Tibial artery (tissue), 4 donors: ENCODE measurements around the gene HOXA5.

Experiments used
- DNase-seq, 2 donors: peaks; one replicate each; pipeline ENCODE4 v3.0.0-alpha.2; 2019
- H3K27ac ChIP-seq, 2 donors: fragments of 200-600 bp; sonication (generic) in 1 of 2; 1 replicate in 1 of 2; 2 replicates in 1 of 2; pipeline ENCODE4 v1.5.1; 2018 to 2019; ENCODE audit warnings: mild to moderate bottlenecking in 1 of 2
- H3K27me3 ChIP-seq, 2 donors: fragments of 200-600 bp; sonication (generic) in 1 of 2; one replicate each; pipeline versions ENCODE4 v1.5.1 to v1.6.0; 2016 to 2019
- H3K36me3 ChIP-seq, 3 donors: fragments of 200-600 bp; sonication (generic) in 2 of 3; one replicate each; pipeline ENCODE4 v1.5.1; 2016 to 2019; ENCODE audit warnings: mild to moderate bottlenecking in 2 of 3
- H3K4me1 ChIP-seq, 4 donors: fragments of 200-600 bp; sonication (generic) in 2 of 4; 1 replicate in 3 of 4; 2 replicates in 1 of 4; pipeline ENCODE4 v1.5.1; 2016 to 2019
- H3K4me3 ChIP-seq, 2 donors: fragments of 200-600 bp; sonication (generic) in 1 of 2; 1 replicate in 1 of 2; 2 replicates in 1 of 2; pipeline ENCODE4 v1.5.1; 2018 to 2019; ENCODE audit warnings: mild to moderate bottlenecking in 2 of 2
- H3K9me3 ChIP-seq, 3 donors: fragments of 200-600 bp; sonication (generic) in 1 of 3; one replicate each; pipeline ENCODE4 v1.5.1; 2016 to 2019
- intact Hi-C: fragments of 100-400 bp; cut with DNase I; formaldehyde crosslinking; loops from one replicate; pipeline ENCODE4 v1.15.0; 2023; ENCODE audit warnings: low total_unique reads
- TF ChIP-seq, protein P1 (sequence below), 2 experiments: fragments of 200-600 bp in 1 of 2; fragments of 450-650 bp in 1 of 2; IDR thresholded peaks; one replicate each; pipeline ENCODE4 v1.5.1; 2017 to 2019; ENCODE audit warnings: antibody characterized with exemption in 2 of 2, mild to moderate bottlenecking in 1 of 2, moderate library complexity in 1 of 2

The HOXA5 gene

DNA sequence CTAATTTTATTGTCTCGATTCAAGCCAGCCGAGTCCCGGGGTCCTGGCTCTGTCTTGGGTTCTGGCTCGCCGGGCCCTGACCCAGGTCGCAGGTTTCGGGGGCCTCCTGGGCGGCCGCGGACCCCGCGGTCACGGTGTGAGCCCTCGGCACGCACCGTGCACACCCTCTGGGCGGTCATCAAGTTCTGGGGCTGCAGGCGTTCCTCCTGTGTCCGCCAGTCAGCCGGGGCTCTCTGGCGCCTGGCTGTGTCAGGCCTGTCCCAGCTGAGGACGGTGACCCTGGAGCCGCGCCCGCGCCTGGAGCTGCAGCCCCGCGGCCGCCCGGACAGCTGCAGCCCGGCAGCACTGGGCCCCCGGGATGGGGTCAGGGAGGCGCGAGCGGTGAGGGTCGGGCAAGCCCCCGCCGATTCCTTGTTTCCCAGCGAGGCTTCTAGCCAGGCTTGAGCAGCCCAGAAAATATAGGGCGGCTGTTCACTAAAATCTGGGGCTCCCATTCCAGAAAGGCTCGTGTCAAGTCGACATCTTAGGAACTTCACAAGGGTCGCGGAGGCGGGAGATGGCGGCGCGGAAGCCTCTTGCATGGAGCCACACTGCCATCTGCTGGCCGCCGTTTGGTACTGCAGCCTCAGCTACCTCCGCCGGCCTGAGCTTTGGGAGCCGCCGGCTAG, 17.2 kb upstream of the HOXA5 start:
- TF ChIP-seq, protein P1, sequence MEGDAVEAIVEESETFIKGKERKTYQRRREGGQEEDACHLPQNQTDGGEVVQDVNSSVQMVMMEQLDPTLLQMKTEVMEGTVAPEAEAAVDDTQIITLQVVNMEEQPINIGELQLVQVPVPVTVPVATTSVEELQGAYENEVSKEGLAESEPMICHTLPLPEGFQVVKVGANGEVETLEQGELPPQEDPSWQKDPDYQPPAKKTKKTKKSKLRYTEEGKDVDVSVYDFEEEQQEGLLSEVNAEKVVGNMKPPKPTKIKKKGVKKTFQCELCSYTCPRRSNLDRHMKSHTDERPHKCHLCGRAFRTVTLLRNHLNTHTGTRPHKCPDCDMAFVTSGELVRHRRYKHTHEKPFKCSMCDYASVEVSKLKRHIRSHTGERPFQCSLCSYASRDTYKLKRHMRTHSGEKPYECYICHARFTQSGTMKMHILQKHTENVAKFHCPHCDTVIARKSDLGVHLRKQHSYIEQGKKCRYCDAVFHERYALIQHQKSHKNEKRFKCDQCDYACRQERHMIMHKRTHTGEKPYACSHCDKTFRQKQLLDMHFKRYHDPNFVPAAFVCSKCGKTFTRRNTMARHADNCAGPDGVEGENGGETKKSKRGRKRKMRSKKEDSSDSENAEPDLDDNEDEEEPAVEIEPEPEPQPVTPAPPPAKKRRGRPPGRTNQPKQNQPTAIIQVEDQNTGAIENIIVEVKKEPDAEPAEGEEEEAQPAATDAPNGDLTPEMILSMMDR (IDR thresholded peaks at IDR 0.05): peak; percentile 98 to 99
- Histone ChIP-seq H3K4me1 (peaks cover 0 to 43% (median 17%) of the 10 kb centered on the region in 4 donors), H3K27me3 (no peaks in the 10 kb centered on the region), H3K27ac (peak overlapping the region; percentile 82 to 96), H3K36me3 (no peaks in the 10 kb centered on the region), H3K9me3 (no peaks in the 10 kb centered on the region), H3K4me3 (peak overlapping the region; percentile 68 to 91)
- DNase-seq: peak; percentile 90
- intact Hi-C loops: loop anchor here (2.0 to 10.0 kb wide), 3 partner anchors 790 to 1766 kb away; partner anchors contain the start of genes CBX3 and HNRNPA2B1

DNA sequence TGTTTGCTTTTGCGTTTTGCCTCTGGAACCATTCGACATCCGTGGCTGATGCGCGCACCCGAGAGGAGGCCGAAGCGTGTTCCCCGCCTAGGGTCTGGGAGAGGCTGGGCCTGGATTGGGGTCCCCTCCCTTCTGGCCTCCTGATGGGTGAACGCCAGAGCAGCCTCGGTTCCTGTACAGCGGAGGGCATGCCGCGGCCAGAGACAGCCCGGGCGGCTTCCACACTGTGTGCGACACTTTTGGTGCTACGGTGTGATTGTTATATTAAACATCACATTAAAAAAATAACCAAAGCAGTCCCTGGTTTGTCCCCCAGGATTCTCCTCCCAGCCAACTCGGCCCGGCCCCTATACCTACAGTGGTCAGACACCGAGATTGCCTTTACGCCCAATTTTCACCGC, 16.7 kb upstream of the HOXA5 start:
- Histone ChIP-seq H3K4me1 (peaks cover 0 to 48% (median 22%) of the 10 kb centered on the region in 4 donors), H3K9me3 (no peaks in the 10 kb centered on the region), H3K27ac (peak overlapping the region; percentile 82 to 96), H3K36me3 (no peaks in the 10 kb centered on the region), H3K4me3 (peak overlapping the region; percentile 68 to 91), H3K27me3 (no peaks in the 10 kb centered on the region)
- DNase-seq: peak; percentile 24 to 71
- intact Hi-C loops: loop anchor here (2.0 to 10.0 kb wide), 3 partner anchors 789 to 1765 kb away; partner anchors contain the start of genes CBX3 and HNRNPA2B1
- TF ChIP-seq, protein P1 (IDR thresholded peaks at IDR 0.05): no peak

DNA sequence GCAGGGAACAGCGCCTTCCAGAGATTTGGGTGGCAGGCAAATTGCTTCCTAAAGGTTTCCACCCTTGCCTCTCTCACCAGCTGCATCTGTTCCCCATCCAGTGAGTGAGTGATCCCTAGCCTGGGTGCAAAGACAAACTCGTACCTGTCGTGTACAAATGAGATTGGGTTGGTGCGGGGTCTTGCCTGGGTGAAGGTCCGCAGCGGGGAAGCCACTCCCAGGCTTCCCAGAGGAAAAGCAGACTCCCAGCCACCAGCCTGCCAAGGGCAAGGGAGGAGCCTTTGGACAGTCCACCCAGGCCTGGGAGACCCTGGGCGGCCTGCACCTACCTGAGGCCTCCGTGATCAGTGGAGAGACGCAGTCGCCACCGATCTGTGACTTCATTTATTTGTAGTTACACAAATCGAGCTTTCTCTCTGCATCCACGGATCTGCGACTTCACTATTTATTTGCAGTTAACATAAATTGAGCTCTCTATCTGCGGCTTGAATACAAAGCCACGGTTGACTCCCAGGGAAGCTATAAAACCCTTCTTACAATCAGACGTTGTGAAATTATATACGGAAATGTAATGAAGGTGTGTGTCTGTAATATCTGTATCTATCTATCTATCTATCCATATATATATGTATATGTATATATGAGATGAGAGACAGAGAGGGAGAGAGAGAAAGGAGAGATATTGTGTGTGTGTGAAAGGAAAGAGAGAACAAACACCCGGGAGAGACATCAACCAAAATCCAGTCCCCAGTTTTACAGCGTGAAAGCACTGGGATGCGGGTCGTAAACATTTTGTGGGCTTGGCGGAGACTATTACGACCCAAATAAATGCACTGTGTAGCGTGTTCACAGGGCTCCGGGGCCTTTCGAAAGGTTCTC, 16.0 kb upstream of the HOXA5 start:
- Histone ChIP-seq H3K27me3 (no peaks in the 10 kb centered on the region), H3K4me3 (no peak overlapping the region)
- intact Hi-C loops: loop anchor here (2.0 to 10.0 kb wide), 4 partner anchors 297 to 1765 kb away; partner anchors contain the start of genes CBX3, HNRNPA2B1 and SKAP2

DNA sequence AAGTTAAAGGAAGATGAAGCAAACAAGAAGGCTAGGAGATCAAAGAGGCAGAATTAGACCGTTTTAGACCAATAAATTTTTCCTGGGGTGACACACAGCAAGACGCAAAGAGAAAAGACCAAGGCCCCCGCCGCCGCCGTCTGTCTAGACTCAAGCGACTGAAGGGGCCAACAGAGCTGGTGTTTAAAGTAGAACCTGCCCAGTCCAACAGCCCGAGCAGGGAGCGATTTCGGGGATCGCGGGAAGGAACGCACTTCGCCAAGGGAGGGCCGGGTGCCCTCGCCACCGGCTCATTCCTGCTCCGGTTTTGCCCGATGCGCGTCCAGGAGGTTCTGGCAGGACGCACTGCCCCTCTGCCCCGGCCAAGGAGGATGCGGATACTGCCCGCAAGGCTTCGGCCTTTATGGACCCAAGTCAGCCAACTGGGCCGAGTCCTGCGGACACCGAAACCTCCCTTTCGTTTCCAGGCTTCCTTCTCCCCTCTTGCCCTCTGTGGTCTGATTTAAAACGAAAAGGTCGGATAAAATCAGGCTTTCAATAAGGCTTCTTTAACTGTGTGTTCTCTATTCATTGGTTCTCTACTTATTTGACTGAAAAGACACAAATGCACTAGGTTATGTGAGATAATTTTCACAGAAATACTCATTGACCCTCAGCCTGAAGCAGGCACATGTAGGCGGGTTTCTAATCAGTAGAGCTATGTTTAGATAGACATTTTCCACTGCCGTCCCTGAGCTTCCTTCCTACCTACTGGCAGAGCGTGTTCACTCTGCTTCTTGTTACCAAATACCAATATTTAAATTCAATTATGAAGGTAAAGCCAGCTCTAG, 15.2 kb upstream of the HOXA5 start:
- Histone ChIP-seq H3K27me3 (no peaks in the 10 kb centered on the region), H3K9me3 (no peaks in the 10 kb centered on the region), H3K36me3 (no peaks in the 10 kb centered on the region), H3K4me1 (peaks cover 0 to 52% (median 30%) of the 10 kb centered on the region in 4 donors), H3K27ac (no peak overlapping the region), H3K4me3 (no peak overlapping the region)
- TF ChIP-seq, protein P1 (IDR thresholded peaks at IDR 0.05): no peak
- intact Hi-C loops: loop anchor here (5.0 kb wide), 1 partner anchor 296 kb away; the partner anchor contains the start of gene SKAP2
- peak in 1 of 2 donors; percentile 60 for DNase-seq

More for the DNA sequence above, 16.0 kb upstream of the HOXA5 start:
- no peaks in the 10 kb centered on the region for H3K9me3 ChIP-seq
- peaks cover 0 to 53% (median 27%) of the 10 kb centered on the region in 4 donors for H3K4me1 ChIP-seq
- no peaks in the 10 kb centered on the region for H3K36me3 ChIP-seq
- TF ChIP-seq, protein P1 (IDR thresholded peaks at IDR 0.05): no peak
- no peak overlapping the region for H3K27ac ChIP-seq
- no peak for DNase-seq
